Measurements from ENCODE around the gene RSPRY1. TPM values are rescaled to one million over a fixed set of nuclear protein-coding genes. Genes with fewer than 3 reads are reported as not detected.

Gene RSPRY1
- total and polyA plus RNA-seq, 9 donors = 15.9 to 42.1 (median 28.3) TPM

- H3K36me3 ChIP-seq = no peaks in the 10 kb centered on the region
- H3K27ac ChIP-seq = no peak overlapping the region
- no peaks in the 10 kb centered on the region for H3K9me3 ChIP-seq
- DNase-seq = no peak
- H3K27me3 ChIP-seq = no peaks in the 10 kb centered on the region
- no peak overlapping the region for H3K4me3 ChIP-seq
- WGBS, 3 donors = 60 to 78% (median 67%) methylated on average over 3 of the region's 3 CpGs
- intact Hi-C loops (cut with DNase I) = no loop called here
- H3K4me1 ChIP-seq (ENCODE audit: insufficient read depth) = no peaks in the 10 kb centered on the region
- TF ChIP-seq POLR2A (IDR thresholded peaks at IDR 0.05) = no peak
- no peak for TF ChIP-seq CTCF (IDR thresholded peaks at IDR 0.05)
- TF ChIP-seq EP300 (IDR thresholded peaks at IDR 0.05) = no peak
Observed at GRCh38 chr16:57231821-57232350, 45.8 kb downstream of the RSPRY1 start.

GRCh38 chr16:57233944-57234706 lies 48.0 kb downstream of the RSPRY1 start:
- Histone ChIP-seq H3K27ac (no peak overlapping the region), H3K9me3 (no peaks in the 10 kb centered on the region), H3K4me1 (ENCODE audit: insufficient read depth) (no peaks in the 10 kb centered on the region), H3K36me3 (no peaks in the 10 kb centered on the region), H3K27me3 (no peaks in the 10 kb centered on the region), H3K4me3 (no peak overlapping the region)
- intact Hi-C loops (cut with DNase I) = no loop called here
- TF ChIP-seq POLR2A (IDR thresholded peaks at IDR 0.05) (no peak), EP300 (IDR thresholded peaks at IDR 0.05) (no peak), CTCF (IDR thresholded peaks at IDR 0.05) (no peak)
- DNase-seq = no peak
- 93 to 96% (median 95%) methylated on average over 9 of the region's 9 CpGs for WGBS, 3 donors

GRCh38 chr16:57234707-57235092 lies 48.6 kb downstream of the RSPRY1 start:
- intact Hi-C loops (cut with DNase I) = no loop called here
- Histone ChIP-seq H3K27me3 (no peaks in the 10 kb centered on the region), H3K9me3 (no peaks in the 10 kb centered on the region), H3K27ac (no peak overlapping the region), H3K4me1 (ENCODE audit: insufficient read depth) (no peaks in the 10 kb centered on the region), H3K36me3 (no peaks in the 10 kb centered on the region), H3K4me3 (no peak overlapping the region)
- no peak for TF ChIP-seq EP300 (IDR thresholded peaks at IDR 0.05)
- TF ChIP-seq CTCF (IDR thresholded peaks at IDR 0.05) = no peak
- no peak for TF ChIP-seq POLR2A (IDR thresholded peaks at IDR 0.05)
- no peak for DNase-seq

- H3K27me3 ChIP-seq = no peaks in the 10 kb centered on the region
- no peaks in the 10 kb centered on the region for H3K9me3 ChIP-seq
- no peaks in the 10 kb centered on the region for H3K4me1 ChIP-seq (ENCODE audit: insufficient read depth)
- TF ChIP-seq POLR2A (IDR thresholded peaks at IDR 0.05) (no peak), CTCF (IDR thresholded peaks at IDR 0.05) (no peak), EP300 (IDR thresholded peaks at IDR 0.05) (no peak)
- no peak for DNase-seq
- intact Hi-C loops (cut with DNase I) = no loop called here
- no peak overlapping the region for H3K4me3 ChIP-seq
- no peaks in the 10 kb centered on the region for H3K36me3 ChIP-seq
- no peak overlapping the region for H3K27ac ChIP-seq
- WGBS, 3 donors = 84 to 90% (median 89%) methylated on average over 8 of the region's 8 CpGs
Observed at GRCh38 chr16:57235128-57236021, 49.2 kb downstream of the RSPRY1 start.

Data from ovary (tissue), 9 donors.